ENCODE results near the gene CRHR2.

Gene CRHR2

GRCh38 chr7:30694218-30694745 is 12.0 kb upstream of the CRHR2 start:
- no peak overlapping the region for H3K4me3 ChIP-seq (ENCODE audit: low read length)
- no peak for TF ChIP-seq CTCF (IDR thresholded peaks at IDR 0.05; ENCODE audit: insufficient read depth, low read depth, low read length, missing control alignments)
- DNase-seq (ENCODE audit: low read depth) = no peak

GRCh38 chr7:30692882-30693281 is 10.6 kb upstream of the CRHR2 start:
- DNase-seq (ENCODE audit: low read depth) = no peak
- H3K4me3 ChIP-seq (ENCODE audit: low read length) = no peak overlapping the region
- no peak for TF ChIP-seq CTCF (IDR thresholded peaks at IDR 0.05; ENCODE audit: insufficient read depth, low read depth, low read length, missing control alignments)

- H3K4me3 ChIP-seq (ENCODE audit: low read length) = no peak overlapping the region
- DNase-seq (ENCODE audit: low read depth) = no peak
- no peak for TF ChIP-seq CTCF (IDR thresholded peaks at IDR 0.05; ENCODE audit: insufficient read depth, low read depth, low read length, missing control alignments)
These were observed 10.2 kb upstream of the CRHR2 start for GRCh38 chr7:30692438-30692837.

GRCh38 chr7:30690011-30690410 is 7.8 kb upstream of the CRHR2 start:
- no peak for DNase-seq (ENCODE audit: low read depth)
- no peak for TF ChIP-seq CTCF (IDR thresholded peaks at IDR 0.05; ENCODE audit: insufficient read depth, low read depth, low read length, missing control alignments)
- no peak overlapping the region for H3K4me3 ChIP-seq (ENCODE audit: low read length)

GRCh38 chr7:30688718-30689221 is 6.5 kb upstream of the CRHR2 start:
- no peak for DNase-seq (ENCODE audit: low read depth)
- H3K4me3 ChIP-seq (ENCODE audit: low read length) = no peak overlapping the region
- no peak for TF ChIP-seq CTCF (IDR thresholded peaks at IDR 0.05; ENCODE audit: insufficient read depth, low read depth, low read length, missing control alignments)

- no peak overlapping the region for H3K4me3 ChIP-seq (ENCODE audit: low read length)
- DNase-seq (ENCODE audit: low read depth) = no peak
- no peak for TF ChIP-seq CTCF (IDR thresholded peaks at IDR 0.05; ENCODE audit: insufficient read depth, low read depth, low read length, missing control alignments)
These were observed 5.3 kb upstream of the CRHR2 start for GRCh38 chr7:30687604-30688003.

GRCh38 chr7:30684351-30684750 is 2.1 kb upstream of the CRHR2 start:
- TF ChIP-seq CTCF (IDR thresholded peaks at IDR 0.05; ENCODE audit: insufficient read depth, low read depth, low read length, missing control alignments) = no peak
- no peak overlapping the region for H3K4me3 ChIP-seq (ENCODE audit: low read length)
- DNase-seq (ENCODE audit: low read depth) = no peak

Data from epithelial cell of esophagus (primary cell).